HEK293 (cell line): ENCODE results near the gene FAM110A.

Source experiments
- HIC1 ChIP-seq: fragments of 450-650 bp; formaldehyde crosslinking; IDR thresholded peaks from 2 replicates; pipeline ENCODE4 v1.5.1; 2016; ENCODE audit warnings: missing biosample characterization, missing genetic modification characterization
- KLF16 ChIP-seq: fragments of 450-650 bp; formaldehyde crosslinking; IDR thresholded peaks from 2 replicates; pipeline ENCODE4 v1.5.1; 2017; ENCODE audit warnings: missing biosample characterization, missing genetic modification characterization
- REST ChIP-seq: fragments of 450-650 bp; formaldehyde crosslinking; IDR thresholded peaks from 2 replicates; pipeline ENCODE4 v1.5.1; 2016; ENCODE audit warnings: missing biosample characterization, missing genetic modification characterization
- ZBTB7A ChIP-seq: fragments of 450-650 bp; formaldehyde crosslinking; IDR thresholded peaks from 2 replicates; pipeline ENCODE4 v1.5.1; 2016; ENCODE audit warnings: low read depth, missing biosample characterization, missing genetic modification characterization
- ZNF549 ChIP-seq: fragments of 450-650 bp; IDR thresholded peaks from 2 replicates; pipeline ENCODE4 v1.5.1; 2018; ENCODE audit warnings: missing biosample characterization, missing genetic modification characterization, mild to moderate bottlenecking, inconsistent platforms, moderate library complexity
- ZNF560 ChIP-seq: fragments of 450-650 bp; formaldehyde crosslinking; IDR thresholded peaks from 2 replicates; pipeline ENCODE4 v1.5.1; 2017; ENCODE audit warnings: missing biosample characterization, missing genetic modification characterization, borderline replicate concordance
- ZNF639 ChIP-seq: fragments of 450-650 bp; formaldehyde crosslinking; IDR thresholded peaks from 2 replicates; pipeline ENCODE4 v1.5.1; 2016; ENCODE audit warnings: missing biosample characterization, missing genetic modification characterization
- ZNF76 ChIP-seq: fragments of 450-650 bp; formaldehyde crosslinking; IDR thresholded peaks from 2 replicates; pipeline ENCODE4; 2016; ENCODE audit warnings: low read depth, missing biosample characterization, missing genetic modification characterization, borderline replicate concordance
- TF ChIP-seq, protein P1 (sequence below): fragments of 450-650 bp; formaldehyde crosslinking; IDR thresholded peaks from 2 replicates; pipeline ENCODE4 v1.5.1; 2016; ENCODE audit warnings: missing biosample characterization, missing genetic modification characterization

GRCh38 chr20:828987-829386, 4.5 kb upstream of the FAM110A start:
- TF ChIP-seq, protein P1, sequence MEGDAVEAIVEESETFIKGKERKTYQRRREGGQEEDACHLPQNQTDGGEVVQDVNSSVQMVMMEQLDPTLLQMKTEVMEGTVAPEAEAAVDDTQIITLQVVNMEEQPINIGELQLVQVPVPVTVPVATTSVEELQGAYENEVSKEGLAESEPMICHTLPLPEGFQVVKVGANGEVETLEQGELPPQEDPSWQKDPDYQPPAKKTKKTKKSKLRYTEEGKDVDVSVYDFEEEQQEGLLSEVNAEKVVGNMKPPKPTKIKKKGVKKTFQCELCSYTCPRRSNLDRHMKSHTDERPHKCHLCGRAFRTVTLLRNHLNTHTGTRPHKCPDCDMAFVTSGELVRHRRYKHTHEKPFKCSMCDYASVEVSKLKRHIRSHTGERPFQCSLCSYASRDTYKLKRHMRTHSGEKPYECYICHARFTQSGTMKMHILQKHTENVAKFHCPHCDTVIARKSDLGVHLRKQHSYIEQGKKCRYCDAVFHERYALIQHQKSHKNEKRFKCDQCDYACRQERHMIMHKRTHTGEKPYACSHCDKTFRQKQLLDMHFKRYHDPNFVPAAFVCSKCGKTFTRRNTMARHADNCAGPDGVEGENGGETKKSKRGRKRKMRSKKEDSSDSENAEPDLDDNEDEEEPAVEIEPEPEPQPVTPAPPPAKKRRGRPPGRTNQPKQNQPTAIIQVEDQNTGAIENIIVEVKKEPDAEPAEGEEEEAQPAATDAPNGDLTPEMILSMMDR (tag by site-specific recombination), result no peak
- no peak for TF ChIP-seq KLF16
- no peak for TF ChIP-seq ZNF639 (tag by site-specific recombination)
- TF ChIP-seq ZNF549 (tag by site-specific recombination), result no peak
- TF ChIP-seq ZBTB7A (tag by site-specific recombination), result no peak
- TF ChIP-seq REST (tag by site-specific recombination), result no peak
- no peak for TF ChIP-seq ZNF560 (tag by site-specific recombination)
- no peak for TF ChIP-seq HIC1
- TF ChIP-seq ZNF76 (tag by site-specific recombination), result no peak
